Neuron (in vitro differentiated cells): ENCODE results near the gene TIAM2.

Source experiments
- H2AFZ ChIP-seq: one replicate; pipeline ENCODE4 v1.6.1; 2013; ENCODE audit warnings: low read depth, mild to moderate bottlenecking, inconsistent platforms, low read length, moderate library complexity
- H3K27me3 ChIP-seq: one replicate; pipeline ENCODE4 v1.6.1; 2013; ENCODE audit warnings: low read length; ENCODE audit not compliant: insufficient read depth
- H3K36me3 ChIP-seq: one replicate; pipeline ENCODE4 v1.6.1; 2013; ENCODE audit warnings: low read length; ENCODE audit not compliant: insufficient read depth
- H3K4me1 ChIP-seq: one replicate; pipeline ENCODE4 v1.6.1; 2013; ENCODE audit warnings: low read length; ENCODE audit not compliant: insufficient read depth
- H3K4me3 ChIP-seq: 2 replicates; pipeline ENCODE4 v1.5.1; 2013; ENCODE audit warnings: mild to moderate bottlenecking, low read length, moderate library complexity
- H3K9me3 ChIP-seq: one replicate; pipeline ENCODE4 v1.6.1; 2013; ENCODE audit warnings: low read length

TIAM2 gene

DNA sequence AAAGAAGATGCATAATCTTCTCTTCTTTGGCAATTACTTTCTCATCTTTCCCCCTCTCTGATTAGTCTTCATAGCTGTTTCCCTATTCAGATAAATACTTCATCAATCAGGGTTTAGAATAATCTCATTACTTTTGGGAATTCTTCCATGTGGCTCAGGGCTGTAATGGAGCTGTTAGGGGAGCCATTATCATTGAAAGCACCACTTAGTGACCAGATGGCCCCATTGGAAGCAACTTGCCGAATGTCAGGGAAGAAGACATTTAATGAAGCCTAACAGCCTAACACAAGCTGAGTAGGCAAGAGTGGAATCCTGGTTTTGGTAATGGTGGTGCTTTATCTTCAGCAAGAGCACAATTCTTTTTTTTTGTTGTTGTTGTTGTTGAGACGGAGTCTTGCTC, 45.0 kb downstream of the TIAM2 start:
- Histone ChIP-seq H3K9me3 (no peaks in the 10 kb centered on the region), H2AFZ (no peak overlapping the region), H3K4me3 (no peak overlapping the region), H3K36me3 (no peaks in the 10 kb centered on the region), H3K4me1 (no peaks in the 10 kb centered on the region), H3K27me3 (no peaks in the 10 kb centered on the region)

DNA sequence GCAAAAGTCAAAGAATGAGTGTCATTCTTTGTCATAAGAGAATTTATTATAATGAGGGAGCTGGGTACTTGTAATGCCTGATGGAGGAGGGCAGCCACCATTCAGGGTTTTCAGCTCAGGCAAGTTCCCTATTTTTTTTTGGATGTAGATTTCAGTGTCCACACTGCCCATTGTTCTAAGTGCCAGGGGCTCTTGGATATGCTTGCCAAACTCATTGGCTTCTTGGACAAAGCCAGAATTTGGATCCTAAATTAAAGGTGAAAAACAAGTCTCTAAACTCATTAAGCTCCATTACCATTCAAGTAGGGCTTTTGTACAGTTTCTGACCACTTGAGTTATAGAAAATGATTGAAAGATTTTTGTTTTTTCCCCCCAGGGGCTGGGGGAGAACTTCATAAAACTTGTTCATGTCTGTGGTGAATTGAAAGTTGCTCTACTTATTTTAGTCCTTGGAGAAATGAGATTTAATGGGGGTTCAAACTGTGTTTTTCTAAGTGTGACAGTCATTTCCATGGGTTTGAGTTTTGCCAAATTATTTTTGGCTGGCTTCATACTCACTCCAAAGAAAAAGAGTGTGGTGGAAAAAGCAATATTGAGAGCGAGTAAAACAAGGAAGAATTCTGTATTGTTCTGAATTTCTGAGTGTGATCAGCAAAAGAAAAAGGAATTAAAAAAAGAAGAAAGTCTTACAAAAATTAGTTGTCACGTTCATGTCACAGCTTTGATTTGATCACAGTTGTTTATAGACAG, 46.0 kb downstream of the TIAM2 start:
- H3K4me1 ChIP-seq: no peaks in the 10 kb centered on the region
- H2AFZ ChIP-seq: no peak overlapping the region
- H3K27me3 ChIP-seq: no peaks in the 10 kb centered on the region
- H3K4me3 ChIP-seq: no peak overlapping the region
- no peaks in the 10 kb centered on the region for H3K36me3 ChIP-seq
- H3K9me3 ChIP-seq: no peaks in the 10 kb centered on the region

DNA sequence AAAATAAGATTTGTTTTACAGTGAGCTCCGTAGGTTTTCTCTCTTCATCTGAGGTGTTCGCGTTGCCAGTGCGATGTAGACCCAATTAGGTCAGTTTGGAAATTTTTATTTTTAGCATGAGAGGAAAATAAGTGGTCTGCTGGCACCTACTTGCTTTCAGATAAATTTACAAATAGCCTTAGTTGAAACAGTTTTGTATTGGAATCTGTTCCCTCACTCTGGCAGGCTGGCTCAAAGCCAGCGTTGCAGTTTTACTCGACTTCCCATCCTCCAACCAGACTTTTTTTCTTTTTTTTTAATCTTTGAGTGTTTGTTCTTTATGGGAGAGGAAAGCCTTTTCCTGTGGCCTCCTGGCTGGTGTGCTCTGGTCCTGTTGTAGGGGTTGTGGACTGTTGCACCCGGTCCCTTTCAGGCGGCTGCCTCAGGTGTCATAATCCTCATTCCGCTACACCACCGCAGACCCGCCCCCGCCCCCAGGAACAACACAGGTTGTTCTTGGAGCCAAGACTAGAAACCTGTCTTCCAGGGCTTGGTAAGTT, 46.7 kb downstream of the TIAM2 start:
- H3K9me3 ChIP-seq: no peaks in the 10 kb centered on the region
- H3K4me3 ChIP-seq: no peak overlapping the region
- H3K27me3 ChIP-seq: no peaks in the 10 kb centered on the region
- no peak overlapping the region for H2AFZ ChIP-seq
- no peaks in the 10 kb centered on the region for H3K4me1 ChIP-seq
- no peaks in the 10 kb centered on the region for H3K36me3 ChIP-seq

DNA sequence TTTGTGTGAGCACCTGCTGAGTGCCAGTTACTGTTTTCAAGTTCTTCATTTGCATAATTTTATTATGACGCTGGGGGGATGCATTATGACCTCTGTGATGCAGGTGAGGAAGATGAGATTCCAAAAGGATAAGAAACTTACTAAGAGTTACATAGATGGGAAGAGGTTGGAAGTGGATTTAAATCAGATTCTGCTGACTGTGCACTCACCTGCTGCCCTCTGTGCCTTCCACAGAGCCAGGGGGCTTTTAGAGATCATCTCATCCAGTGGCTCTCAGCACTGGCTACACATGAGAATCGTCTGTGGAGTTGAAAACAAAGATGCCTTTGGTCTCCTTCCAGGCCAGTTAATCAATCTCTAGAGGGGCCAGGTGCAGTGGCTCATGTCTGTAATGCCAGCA, 47.9 kb downstream of the TIAM2 start:
- no peaks in the 10 kb centered on the region for H3K4me1 ChIP-seq

DNA sequence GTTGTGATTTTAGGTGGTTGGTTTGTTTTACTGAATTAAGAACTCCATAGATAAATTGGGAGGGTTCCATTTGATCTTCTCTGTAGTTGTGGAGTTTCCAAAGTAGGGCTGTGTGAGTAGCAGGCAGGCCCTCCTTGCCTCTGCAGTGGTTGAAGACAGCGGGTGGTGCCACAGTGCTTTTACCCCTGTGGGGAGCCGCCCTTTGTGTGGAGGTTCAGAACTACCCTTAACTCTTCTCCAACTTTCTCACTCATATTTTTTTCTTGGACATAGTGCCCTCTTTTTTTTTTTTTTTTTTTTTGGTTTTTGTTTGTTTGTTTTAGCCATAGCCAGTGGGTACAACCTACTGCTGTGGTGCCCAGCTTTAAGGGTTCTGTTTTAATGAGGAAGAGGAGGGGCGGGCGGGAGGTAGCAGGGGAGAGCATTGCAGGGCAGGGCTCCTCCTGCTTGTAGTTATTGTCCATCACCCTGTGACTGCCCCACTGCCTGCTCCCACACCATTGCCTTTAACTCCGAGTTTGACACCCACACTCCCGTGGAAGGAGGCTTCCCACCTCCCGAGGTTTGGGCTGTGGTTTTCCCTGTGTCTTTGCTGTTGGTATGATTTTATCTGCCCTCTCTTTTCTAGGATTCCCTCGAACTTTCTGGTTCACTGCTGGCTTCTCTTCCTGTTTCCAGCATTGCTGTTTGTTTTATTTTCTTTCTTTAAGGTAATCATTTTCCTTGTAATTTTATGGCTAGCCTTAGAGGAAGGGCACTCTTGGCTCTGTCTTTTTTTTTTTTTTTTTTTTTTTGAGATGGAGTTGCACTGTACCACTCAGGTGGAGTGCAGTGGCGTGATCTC, 50.7 kb downstream of the TIAM2 start:
- Histone ChIP-seq H3K36me3 (no peaks in the 10 kb centered on the region), H2AFZ (no peak overlapping the region), H3K4me1 (no peaks in the 10 kb centered on the region), H3K4me3 (no peak overlapping the region), H3K27me3 (no peaks in the 10 kb centered on the region), H3K9me3 (peaks cover 1% of the 10 kb centered on the region)

More for the DNA sequence above, 47.9 kb downstream of the TIAM2 start:
- H2AFZ ChIP-seq: no peak overlapping the region
- H3K4me3 ChIP-seq: no peak overlapping the region
- H3K36me3 ChIP-seq: no peaks in the 10 kb centered on the region
- no peaks in the 10 kb centered on the region for H3K9me3 ChIP-seq
- no peaks in the 10 kb centered on the region for H3K27me3 ChIP-seq

DNA sequence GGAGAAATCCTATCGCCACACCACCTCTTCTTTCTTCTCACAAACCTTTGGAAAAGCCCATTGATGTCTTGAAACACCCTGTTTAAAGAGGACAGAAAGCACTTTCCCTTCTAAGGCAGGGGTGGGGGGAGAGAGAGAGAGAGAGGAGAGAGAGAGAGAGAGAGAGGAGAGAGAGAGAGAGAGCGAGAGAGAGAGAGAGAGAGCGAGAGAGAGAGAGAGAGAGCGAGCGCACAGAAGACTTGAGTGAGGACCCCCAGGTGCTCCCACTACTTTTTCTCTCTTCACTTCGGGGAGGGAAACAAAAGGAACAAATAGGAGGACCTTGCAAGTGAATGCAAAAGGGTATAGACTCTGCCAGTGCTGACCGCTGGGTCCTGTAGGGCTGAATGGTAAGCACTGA, 52.4 kb downstream of the TIAM2 start:
- H3K36me3 ChIP-seq: no peaks in the 10 kb centered on the region
- H3K4me3 ChIP-seq: no peak overlapping the region
- H3K9me3 ChIP-seq: peaks cover 1% of the 10 kb centered on the region
- no peaks in the 10 kb centered on the region for H3K27me3 ChIP-seq
- H2AFZ ChIP-seq: no peak overlapping the region
- no peaks in the 10 kb centered on the region for H3K4me1 ChIP-seq

DNA sequence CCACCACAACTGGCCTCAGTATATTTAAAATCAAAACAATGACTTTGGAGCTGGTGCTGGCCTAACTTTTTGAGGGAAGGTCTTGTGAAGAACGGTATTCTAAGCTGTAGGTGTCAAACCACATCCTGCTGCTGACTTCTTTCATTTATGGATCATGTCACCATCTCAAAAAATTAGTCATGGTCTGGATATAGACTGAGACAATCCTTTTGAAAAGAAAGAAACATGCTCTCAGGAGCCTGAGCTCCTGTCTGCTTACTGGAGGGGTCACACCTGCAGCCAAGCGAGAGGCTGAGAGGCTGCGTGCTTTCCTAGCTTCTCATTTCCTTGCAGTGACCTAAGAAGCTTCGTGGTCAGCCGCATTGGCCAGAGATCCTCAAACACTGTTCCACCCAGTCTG, 55.2 kb downstream of the TIAM2 start:
- Histone ChIP-seq H3K27me3 (no peaks in the 10 kb centered on the region), H3K4me1 (no peaks in the 10 kb centered on the region), H2AFZ (no peak overlapping the region), H3K36me3 (no peaks in the 10 kb centered on the region), H3K4me3 (no peak overlapping the region), H3K9me3 (peaks cover 1% of the 10 kb centered on the region)

DNA sequence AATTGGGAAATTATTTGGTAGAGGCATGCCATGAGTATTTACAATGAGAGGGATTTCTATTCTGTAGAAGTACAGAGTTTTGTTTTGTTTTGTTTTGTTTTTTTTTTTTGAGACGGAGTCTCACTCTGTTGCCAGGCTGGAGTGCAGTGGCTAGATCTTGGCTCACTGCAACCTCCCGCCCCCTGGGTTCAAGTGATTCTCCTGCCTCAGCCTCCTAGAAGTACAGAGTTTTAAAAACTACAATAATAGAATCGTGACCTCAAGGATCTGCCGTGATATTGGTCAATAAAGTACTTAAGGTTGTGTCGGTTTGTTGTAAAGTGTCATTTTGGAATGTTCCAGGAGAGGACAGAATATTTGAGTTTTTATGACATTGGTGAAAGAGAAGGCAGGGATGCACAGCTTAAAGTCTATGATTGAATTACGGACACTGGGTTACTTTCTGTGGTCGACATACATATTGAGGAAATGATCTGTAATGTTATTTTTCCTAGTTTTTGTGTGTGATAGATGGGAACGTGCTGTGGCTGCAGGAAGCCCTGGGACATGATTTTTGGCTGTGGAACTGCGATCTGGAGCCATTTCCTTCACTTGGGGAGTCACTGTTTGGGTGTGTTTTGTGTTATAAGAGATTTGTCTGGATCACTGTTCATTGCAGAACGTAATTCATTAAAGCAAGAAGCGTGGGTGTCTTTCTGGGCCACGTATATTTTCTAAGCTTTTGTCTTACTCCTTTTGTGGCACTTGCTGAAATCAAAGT, 59.6 kb downstream of the TIAM2 start:
- Histone ChIP-seq H3K4me1 (no peaks in the 10 kb centered on the region), H3K27me3 (no peaks in the 10 kb centered on the region), H3K36me3 (no peaks in the 10 kb centered on the region), H3K4me3 (no peak overlapping the region), H2AFZ (no peak overlapping the region), H3K9me3 (no peaks in the 10 kb centered on the region)

DNA sequence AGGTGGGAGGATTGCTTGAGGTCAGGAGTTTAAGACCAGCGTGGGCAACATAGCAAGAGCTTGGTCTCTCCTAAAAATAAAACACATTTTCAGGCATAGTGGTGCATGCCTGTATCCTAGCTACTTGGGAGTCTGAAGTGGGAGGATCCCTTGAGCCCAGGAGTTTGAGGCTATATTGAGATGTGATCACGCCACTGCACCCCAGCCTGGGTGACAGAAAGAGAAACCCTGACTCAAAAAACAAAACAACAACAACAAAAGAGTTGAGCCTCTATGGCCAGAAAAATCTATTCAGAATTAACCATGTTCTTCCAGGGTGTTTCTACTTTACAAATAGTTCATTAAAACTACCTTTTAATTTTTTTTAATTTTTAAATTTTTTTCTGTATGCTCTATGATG, 60.6 kb downstream of the TIAM2 start:
- Histone ChIP-seq H2AFZ (no peak overlapping the region), H3K27me3 (no peaks in the 10 kb centered on the region), H3K4me3 (no peak overlapping the region), H3K9me3 (no peaks in the 10 kb centered on the region), H3K4me1 (no peaks in the 10 kb centered on the region), H3K36me3 (no peaks in the 10 kb centered on the region)

DNA sequence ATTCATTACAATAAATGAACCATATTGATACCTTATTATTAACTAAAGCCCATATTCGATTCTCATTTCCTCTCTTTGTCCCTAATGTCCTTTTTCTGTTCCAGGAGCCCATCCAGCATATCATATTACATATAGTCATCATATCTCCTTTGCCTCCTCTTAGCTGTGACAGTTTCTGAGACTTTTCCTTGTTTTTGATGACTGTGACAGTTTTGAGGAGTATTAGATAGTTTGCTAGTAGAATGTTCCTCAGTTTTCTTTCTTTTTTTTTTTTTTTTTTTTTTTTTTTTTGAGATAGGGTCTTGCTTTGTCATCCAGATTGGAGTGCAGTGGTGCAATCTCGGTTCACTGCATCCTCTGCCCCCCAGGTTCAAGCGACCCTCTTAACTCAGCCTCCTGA, 61.6 kb downstream of the TIAM2 start:
- Histone ChIP-seq H2AFZ (no peak overlapping the region), H3K9me3 (no peaks in the 10 kb centered on the region), H3K4me1 (no peaks in the 10 kb centered on the region), H3K36me3 (no peaks in the 10 kb centered on the region), H3K4me3 (no peak overlapping the region), H3K27me3 (no peaks in the 10 kb centered on the region)

DNA sequence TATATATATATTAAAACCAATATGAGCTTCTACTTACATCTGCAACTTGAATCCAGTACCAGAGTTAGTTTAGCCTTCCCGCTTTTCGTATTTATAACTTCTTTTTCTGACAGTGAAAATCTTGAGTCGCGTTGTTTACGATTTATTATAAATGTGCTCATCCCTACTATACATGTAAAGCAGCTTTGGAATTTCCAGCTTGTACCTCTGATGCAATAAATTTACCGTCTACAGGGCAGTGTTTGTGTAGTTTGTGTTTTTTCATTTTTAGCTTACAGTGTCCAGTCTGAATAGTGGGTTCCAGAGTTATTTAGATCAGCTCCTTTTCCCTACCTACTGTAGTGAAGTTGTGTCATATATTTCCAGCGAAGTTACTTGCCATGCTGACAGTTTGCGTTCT, 66.3 kb downstream of the TIAM2 start:
- H3K4me3 ChIP-seq: no peak overlapping the region
- no peaks in the 10 kb centered on the region for H3K4me1 ChIP-seq
- H3K27me3 ChIP-seq: no peaks in the 10 kb centered on the region
- no peaks in the 10 kb centered on the region for H3K36me3 ChIP-seq
- H3K9me3 ChIP-seq: no peaks in the 10 kb centered on the region
- H2AFZ ChIP-seq: no peak overlapping the region

DNA sequence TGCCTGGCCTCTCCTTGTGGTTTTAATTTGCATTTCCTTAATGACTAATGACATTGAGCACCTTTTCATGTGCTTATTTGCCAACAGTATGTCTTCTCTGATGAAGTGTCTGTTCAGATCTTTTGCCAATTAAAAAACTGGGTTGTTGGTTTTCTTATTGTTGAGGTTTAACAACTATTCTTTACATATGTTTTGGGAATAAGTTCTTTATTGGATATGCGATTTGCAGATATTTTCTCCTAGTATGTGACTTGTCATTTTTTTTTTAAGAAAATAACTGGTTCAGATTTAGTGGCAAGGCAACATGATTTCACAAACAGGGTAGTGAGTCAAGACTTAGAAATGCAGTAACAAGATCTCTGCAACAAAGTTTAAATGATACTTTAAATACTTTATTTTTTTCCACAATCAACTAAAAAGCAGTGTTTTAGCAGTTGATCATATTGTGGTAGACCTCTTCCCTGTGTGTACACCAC, 67.8 kb downstream of the TIAM2 start:
- Histone ChIP-seq H3K9me3 (no peaks in the 10 kb centered on the region), H3K4me1 (no peaks in the 10 kb centered on the region), H3K36me3 (no peaks in the 10 kb centered on the region), H3K4me3 (no peak overlapping the region), H3K27me3 (no peaks in the 10 kb centered on the region), H2AFZ (no peak overlapping the region)

DNA sequence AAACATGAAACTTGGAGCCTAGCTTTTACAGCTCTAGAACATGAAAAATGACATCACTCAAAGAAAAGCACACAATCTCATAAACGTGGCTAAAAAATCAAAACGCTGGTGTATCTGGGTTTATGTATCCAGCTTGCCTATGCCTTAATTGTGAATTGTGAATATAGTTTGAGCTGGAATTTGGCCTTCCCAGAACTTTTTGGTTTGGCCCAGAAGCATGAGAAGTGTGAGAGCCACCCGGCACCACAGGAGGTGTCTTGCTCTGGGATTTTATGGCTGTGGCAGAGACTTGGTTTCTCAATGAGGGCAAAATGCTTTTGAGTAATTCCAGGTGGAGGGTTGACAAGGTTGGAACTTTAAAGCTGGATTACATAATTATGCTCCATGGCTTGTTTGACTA, 69.2 kb downstream of the TIAM2 start:
- H3K36me3 ChIP-seq: no peaks in the 10 kb centered on the region
- no peaks in the 10 kb centered on the region for H3K27me3 ChIP-seq
- no peak overlapping the region for H3K4me3 ChIP-seq
- H2AFZ ChIP-seq: no peak overlapping the region
- no peaks in the 10 kb centered on the region for H3K9me3 ChIP-seq
- no peaks in the 10 kb centered on the region for H3K4me1 ChIP-seq
